ENCODE results near the gene LINGO4. TPM values are rescaled to one million over a fixed set of nuclear protein-coding genes. Genes with fewer than 3 reads are reported as not detected.
A peak's percentile ranks its signal among the peaks of the same experiment; 100 is the strongest.

LINGO4 gene
- total and polyA plus RNA-seq, 10 of the 15 experiments (the other 5 are each of a cell fraction or from before 2014, with no cell fraction given), result not detected

- DNase-seq (ENCODE audit: low read depth, low spot score), result no peak
- H3K36me3 ChIP-seq (ENCODE audit: control insufficient read depth in 2 of 2, insufficient read depth in 2 of 2, low read length in 1 of 2), result no peaks in the 10 kb centered on the region
- no peak overlapping the region for H3K4me3 ChIP-seq
- SMC1A ChIA-PET (ENCODE audit: uncharacterized antibody, unreplicated experiment), result interaction anchor here (1.2 to 1.6 kb wide), 2 partner anchors 10 to 80 kb away, joined by 3 read pairs; partner anchors contain the start of genes MRPL9 and THEM5
- in situ Hi-C loops (cut with MboI) (no loop called here), intact Hi-C loops (cut with micrococcal nuclease; ENCODE audit: unreplicated experiment) (no loop called here)
- H3K9ac ChIP-seq (ENCODE audit: control insufficient read depth, insufficient read depth, low read length), result no peak overlapping the region
- no peaks in the 10 kb centered on the region for H3K9me3 ChIP-seq (replicated peaks; ENCODE audit: control insufficient read depth, insufficient read depth, low read length)
- ATAC-seq, result no peak
- no peak for FAIRE-seq
- 11% methylated on average over 2 of the region's 2 CpGs for WGBS (ENCODE audit: insufficient coverage, insufficient replicate concordance, low lambda C conversion rate, missing lambda C conversion rate)
- H3K4me1 ChIP-seq (ENCODE audit: control insufficient read depth, insufficient read depth, low read length), result peaks cover 10% of the 10 kb centered on the region; the same call in 1 of the 2 replicates
- POLR2A ChIA-PET, result interaction anchor here (0.6 to 0.7 kb wide), 3 partner anchors 12 to 250 kb away, joined by 3 to 4 read pairs (median 3); no protein-coding TSS in a partner anchor
- RAD21 ChIA-PET (ENCODE audit: unreplicated experiment), result interaction anchor here (0.7 kb wide), 1 partner anchor 61 kb away, joined by 4 read pairs; no protein-coding TSS in a partner anchor
- TF ChIP-seq PAX5 (IDR thresholded peaks at IDR 0.05; ENCODE audit: borderline replicate concordance, low read depth, low read length) (no peak), SPI1 (IDR thresholded peaks at IDR 0.05; ENCODE audit: borderline replicate concordance, insufficient read depth, low read depth, low read length) (peak; percentile 64; the same call in 1 of the 2 replicates), BHLHE40 (IDR thresholded peaks at IDR 0.05; ENCODE audit: borderline replicate concordance in 1 of 2, low read depth in 2 of 2, low read length in 1 of 2) (peak; percentile 35 to 53; a peak in 2 of 4 replicates)
- CTCF ChIA-PET, result no interaction called here
- H2AFZ ChIP-seq (ENCODE audit: control insufficient read depth, low read depth, low read length), result no peak overlapping the region
- H3K27ac ChIP-seq (ENCODE audit: control insufficient read depth, insufficient read depth), result no peak overlapping the region
- H3K4me2 ChIP-seq (ENCODE audit: control insufficient read depth, insufficient read depth), result no peak overlapping the region
- no peaks in the 10 kb centered on the region; a peak in 1 of 4 replicates for H3K27me3 ChIP-seq (replicated peaks in 1 of 2; ENCODE audit: control insufficient read depth in 2 of 2, insufficient read depth in 2 of 2, low read length in 1 of 2)
- no peaks in the 10 kb centered on the region for H4K20me1 ChIP-seq (ENCODE audit: control insufficient read depth, insufficient read depth)
- no peaks in the 10 kb centered on the region for H3K79me2 ChIP-seq (ENCODE audit: control insufficient read depth, insufficient read depth, low read length)
- no TSS peak for BruUV-seq (replicated peaks)
Observed at GRCh38 chr1:151843398-151843797, 38.2 kb upstream of the LINGO4 start.

GRCh38 chr1:151841141-151841540, 35.9 kb upstream of the LINGO4 start:
- WGBS (ENCODE audit: insufficient coverage, insufficient replicate concordance, low lambda C conversion rate, missing lambda C conversion rate), result 91% methylated on average over 2 of the region's 2 CpGs
- H2AFZ ChIP-seq (ENCODE audit: control insufficient read depth, low read depth, low read length), result no peak overlapping the region
- no peaks in the 10 kb centered on the region for H3K9me3 ChIP-seq (replicated peaks; ENCODE audit: control insufficient read depth, insufficient read depth, low read length)
- H3K9ac ChIP-seq (ENCODE audit: control insufficient read depth, insufficient read depth, low read length), result no peak overlapping the region
- ChIA-PET SMC1A (ENCODE audit: uncharacterized antibody, unreplicated experiment) (interaction anchor here (1.2 to 2.1 kb wide), 6 partner anchors 8 to 376 kb away, joined by 4 to 8 read pairs (median 6); partner anchors contain the start of gene THEM4), CTCF (interaction anchor here (1.6 kb wide), 1 partner anchor 84 kb away, joined by 3 read pairs; no protein-coding TSS in a partner anchor), RAD21 (ENCODE audit: unreplicated experiment) (interaction anchor here (2.0 to 2.3 kb wide), 2 partner anchors 40 to 52 kb away, joined by 4 to 9 read pairs; no protein-coding TSS in a partner anchor), POLR2A (interaction anchor here (1.9 to 2.0 kb wide), 2 partner anchors 17 to 19 kb away, joined by 8 to 9 read pairs; no protein-coding TSS in a partner anchor)
- no peaks in the 10 kb centered on the region for H3K36me3 ChIP-seq (ENCODE audit: control insufficient read depth in 2 of 2, insufficient read depth in 2 of 2, low read length in 1 of 2)
- no peak overlapping the region for H3K27ac ChIP-seq (ENCODE audit: control insufficient read depth, insufficient read depth)
- DNase-seq (ENCODE audit: low read depth, low spot score), result no peak
- no peak for ATAC-seq
- no peak for FAIRE-seq
- BruUV-seq (replicated peaks), result no TSS peak
- peaks cover 0 to 8% of the 10 kb centered on the region in 2 experiments for H3K27me3 ChIP-seq (replicated peaks in 1 of 2; ENCODE audit: control insufficient read depth in 2 of 2, insufficient read depth in 2 of 2, low read length in 1 of 2)
- H4K20me1 ChIP-seq (ENCODE audit: control insufficient read depth, insufficient read depth), result peaks cover 5% of the 10 kb centered on the region; the same call in 1 of the 2 replicates
- no peak overlapping the region for H3K4me2 ChIP-seq (ENCODE audit: control insufficient read depth, insufficient read depth)
- peaks cover 10% of the 10 kb centered on the region; the same call in 1 of the 2 replicates for H3K4me1 ChIP-seq (ENCODE audit: control insufficient read depth, insufficient read depth, low read length)
- TF ChIP-seq KLF5 (IDR thresholded peaks at IDR 0.05; ENCODE audit: partially characterized antibody), result no peak
- no peak for TF ChIP-seq JUND (IDR thresholded peaks at IDR 0.05; ENCODE audit: low read depth, low read length)
- no peak for TF ChIP-seq NR2C2 (IDR thresholded peaks at IDR 0.05; ENCODE audit: borderline replicate concordance, control insufficient read depth, insufficient read length, low read depth)
- TF ChIP-seq POU2F2 (IDR thresholded peaks at IDR 0.05; ENCODE audit: borderline replicate concordance, low read depth, low read length), result no peak
- no peak for TF ChIP-seq SREBF1 (IDR thresholded peaks at IDR 0.05; ENCODE audit: low read length)
- intact Hi-C loops (cut with micrococcal nuclease; ENCODE audit: unreplicated experiment), result no loop called here
- H3K79me2 ChIP-seq (ENCODE audit: control insufficient read depth, insufficient read depth, low read length), result no peaks in the 10 kb centered on the region
- in situ Hi-C loops (cut with MboI), result no loop called here
- H3K4me3 ChIP-seq, result no peak overlapping the region

Measured in GM12878 (cell line).